ENCODE data around the gene CA10.

Gene CA10

GRCh38 chr17:51733166-51733565 is 425.3 kb downstream of the CA10 start:
- Histone ChIP-seq H3K4me1 (ENCODE audit: insufficient read depth, low read length, severe bottlenecking) (no peaks in the 10 kb centered on the region), H3K9ac (ENCODE audit: low read length) (no peak overlapping the region), H3K4me3 (ENCODE audit: low read depth, low read length, poor library complexity, severe bottlenecking) (no peak overlapping the region), H3K9me2 (ENCODE audit: low read depth, low read length) (no peaks in the 10 kb centered on the region), H3K27ac (ENCODE audit: low read depth, low read length, poor library complexity, severe bottlenecking) (no peak overlapping the region), H3K36me3 (ENCODE audit: insufficient read depth, low read length) (no peaks in the 10 kb centered on the region), H3K79me2 (ENCODE audit: insufficient read depth, low read length) (no peaks in the 10 kb centered on the region), H3K9me3 (ENCODE audit: low read length) (no peaks in the 10 kb centered on the region), H3K4me2 (ENCODE audit: low read length) (no peak overlapping the region), H4K20me1 (ENCODE audit: insufficient read depth, low read length) (no peaks in the 10 kb centered on the region), H3K27me3 (ENCODE audit: insufficient read depth, low read length) (no peaks in the 10 kb centered on the region), H2AFZ (ENCODE audit: low read length) (no peak overlapping the region), H3F3A (ENCODE audit: insufficient read depth, low read length) (no peaks in the 10 kb centered on the region)
- TF ChIP-seq EZH2 (IDR thresholded peaks at IDR 0.05; ENCODE audit: borderline replicate concordance, low read length) (no peak), CTCF (IDR thresholded peaks at IDR 0.05; ENCODE audit: low read length) (no peak)

GRCh38 chr17:51731941-51732722 is 426.4 kb downstream of the CA10 start:
- no peaks in the 10 kb centered on the region for H3K9me2 ChIP-seq (ENCODE audit: low read depth, low read length)
- H3F3A ChIP-seq (ENCODE audit: insufficient read depth, low read length) = no peaks in the 10 kb centered on the region
- H3K36me3 ChIP-seq (ENCODE audit: insufficient read depth, low read length) = no peaks in the 10 kb centered on the region
- no peak overlapping the region for H2AFZ ChIP-seq (ENCODE audit: low read length)
- no peak overlapping the region for H3K4me3 ChIP-seq (ENCODE audit: low read depth, low read length, poor library complexity, severe bottlenecking)
- no peaks in the 10 kb centered on the region for H3K27me3 ChIP-seq (ENCODE audit: insufficient read depth, low read length)
- H3K4me1 ChIP-seq (ENCODE audit: insufficient read depth, low read length, severe bottlenecking) = no peaks in the 10 kb centered on the region
- TF ChIP-seq EZH2 (IDR thresholded peaks at IDR 0.05; ENCODE audit: borderline replicate concordance, low read length) = no peak
- TF ChIP-seq CTCF (IDR thresholded peaks at IDR 0.05; ENCODE audit: low read length) = no peak
- H3K27ac ChIP-seq (ENCODE audit: low read depth, low read length, poor library complexity, severe bottlenecking) = no peak overlapping the region
- H3K9me3 ChIP-seq (ENCODE audit: low read length) = no peaks in the 10 kb centered on the region
- no peaks in the 10 kb centered on the region for H3K79me2 ChIP-seq (ENCODE audit: insufficient read depth, low read length)
- no peaks in the 10 kb centered on the region for H4K20me1 ChIP-seq (ENCODE audit: insufficient read depth, low read length)
- no peak overlapping the region for H3K9ac ChIP-seq (ENCODE audit: low read length)
- no peak overlapping the region for H3K4me2 ChIP-seq (ENCODE audit: low read length)

- no peak overlapping the region for H3K27ac ChIP-seq (ENCODE audit: low read depth, low read length, poor library complexity, severe bottlenecking)
- no peaks in the 10 kb centered on the region for H3K79me2 ChIP-seq (ENCODE audit: insufficient read depth, low read length)
- H3K27me3 ChIP-seq (ENCODE audit: insufficient read depth, low read length) = no peaks in the 10 kb centered on the region
- TF ChIP-seq EZH2 (IDR thresholded peaks at IDR 0.05; ENCODE audit: borderline replicate concordance, low read length) = no peak
- TF ChIP-seq CTCF (IDR thresholded peaks at IDR 0.05; ENCODE audit: low read length) = no peak
- H3F3A ChIP-seq (ENCODE audit: insufficient read depth, low read length) = no peaks in the 10 kb centered on the region
- H4K20me1 ChIP-seq (ENCODE audit: insufficient read depth, low read length) = no peaks in the 10 kb centered on the region
- H3K4me2 ChIP-seq (ENCODE audit: low read length) = no peak overlapping the region
- no peaks in the 10 kb centered on the region for H3K4me1 ChIP-seq (ENCODE audit: insufficient read depth, low read length, severe bottlenecking)
- H2AFZ ChIP-seq (ENCODE audit: low read length) = no peak overlapping the region
- H3K9me3 ChIP-seq (ENCODE audit: low read length) = no peaks in the 10 kb centered on the region
- H3K4me3 ChIP-seq (ENCODE audit: low read depth, low read length, poor library complexity, severe bottlenecking) = no peak overlapping the region
- H3K36me3 ChIP-seq (ENCODE audit: insufficient read depth, low read length) = no peaks in the 10 kb centered on the region
- no peaks in the 10 kb centered on the region for H3K9me2 ChIP-seq (ENCODE audit: low read depth, low read length)
- no peak overlapping the region for H3K9ac ChIP-seq (ENCODE audit: low read length)
Observed at GRCh38 chr17:51730303-51731050, 428.0 kb downstream of the CA10 start.
